Endothelial cell of umbilical vein (primary cell): ENCODE data around the gene JAKMIP3. TPM values are rescaled to one million over a fixed set of nuclear protein-coding genes. Genes with fewer than 3 reads are reported as not detected.

Source experiments
- BruUV-seq: library from RNA; stranded (reverse); fragments of 400-500 nt; replicated peaks from 2 replicates; lab custom pipeline; 2021; lab: Mats Ljungman, UMichigan
- CTCF ChIA-PET: fragments of 300-600, 350-600 bp; sonication (Branson Sonifier 250); formaldehyde crosslinking; loops from one replicate; lab custom pipeline; 2021; ENCODE audit warnings: antibody characterized with exemption, inconsistent platforms; lab: Charles Lee
- POLR2A ChIA-PET: fragments of 300-600, 350-600 bp; sonication (Branson Sonifier 250); formaldehyde crosslinking; loops from one replicate; lab custom pipeline; 2021; ENCODE audit warnings: antibody characterized with exemption, inconsistent platforms; lab: Charles Lee
- DNase-seq: peaks from one replicate; pipeline ENCODE4 v3.0.0-alpha.2; 2011; ENCODE audit warnings: low read depth, low spot score
- FAIRE-seq: peaks from 2 replicates; lab custom pipeline; 2011; peaks lifted over from hg19 to GRCh38; lab: Jason Lieb, UNC
- H2AFZ ChIP-seq: 2 replicates; pipeline ENCODE4 v1.6.0; 2012; ENCODE audit warnings: low read depth, low read length, control low read depth, inconsistent platforms
- H3K27ac ChIP-seq: 2 replicates; pipeline ENCODE4 v1.5.1; 2011; ENCODE audit warnings: low read depth, mild to moderate bottlenecking, control low read depth, low read length, moderate library complexity; ENCODE audit not compliant: insufficient read depth
- H3K27me3 ChIP-seq, 2 experiments: 2 replicates each; pipeline versions ENCODE4 v1.6.0 to v1.6.1; 2011; ENCODE audit warnings: low read length in 2 of 2, mixed read lengths in 1 of 2; ENCODE audit not compliant: control insufficient read depth in 2 of 2, insufficient read depth in 2 of 2
- H3K36me3 ChIP-seq, 2 experiments: 2 replicates in 1 of 2; 3 replicates in 1 of 2; pipeline ENCODE4 v1.5.1; 2011; ENCODE audit warnings: low read length in 2 of 2, mild to moderate bottlenecking in 1 of 2, moderate library complexity in 1 of 2; ENCODE audit not compliant: control insufficient read depth in 2 of 2, insufficient read depth in 2 of 2; ENCODE audit errors: extremely low read depth in 1 of 2
- H3K4me1 ChIP-seq: 3 replicates; pipeline ENCODE4 v1.5.1; 2011; ENCODE audit warnings: mild to moderate bottlenecking, low read length; ENCODE audit not compliant: control insufficient read depth, insufficient read depth; ENCODE audit errors: extremely low read depth
- H3K4me2 ChIP-seq: 2 replicates; pipeline ENCODE4 v1.6.1; 2011; ENCODE audit warnings: low read length, control low read depth, mixed read lengths; ENCODE audit not compliant: insufficient read depth
- H3K4me3 ChIP-seq, 3 experiments: fragments of 200-600 bp in 1 of 3; sonication (generic), shearing (Covaris generic) in 1 of 3; replicated peaks in 1 of 3; 2 replicates each; pipeline ENCODE4 v1.5.1; 2011 to 2016; ENCODE audit warnings: control low read depth in 3 of 3, low read length in 3 of 3, mild to moderate bottlenecking in 2 of 3, inconsistent platforms in 1 of 3, low read depth in 1 of 3, moderate library complexity in 1 of 3; ENCODE audit not compliant: insufficient read depth in 1 of 3
- H3K79me2 ChIP-seq: 2 replicates; pipeline ENCODE4 v1.6.0; 2012; ENCODE audit warnings: low read length, inconsistent platforms; ENCODE audit not compliant: control insufficient read depth, insufficient read depth
- H3K9ac ChIP-seq: replicated peaks from 2 replicates; pipeline ENCODE3; 2011; ENCODE audit warnings: low read length, control low read depth; ENCODE audit not compliant: insufficient read depth; ENCODE audit errors: extremely low read depth
- H3K9me1 ChIP-seq: replicated peaks from 3 replicates; pipeline ENCODE4 v1.6.0; 2011; ENCODE audit warnings: mild to moderate bottlenecking, low read length; ENCODE audit not compliant: control insufficient read depth, insufficient read depth; ENCODE audit errors: extremely low read depth
- H3K9me3 ChIP-seq: replicated peaks from 2 replicates; pipeline ENCODE4 v1.5.1; 2012; ENCODE audit warnings: low read length, inconsistent platforms; ENCODE audit not compliant: control insufficient read depth, insufficient read depth
- H4K20me1 ChIP-seq: replicated peaks from 2 replicates; pipeline ENCODE3; 2011; ENCODE audit warnings: mild to moderate bottlenecking, low read length; ENCODE audit not compliant: control insufficient read depth, insufficient read depth; ENCODE audit errors: extremely low read depth
- EZH2 ChIP-seq: IDR thresholded peaks from 2 replicates; pipeline ENCODE4 v1.6.1; 2012; ENCODE audit warnings: borderline replicate concordance, low read depth, mild to moderate bottlenecking, moderate library complexity, low read length, inconsistent platforms; ENCODE audit not compliant: severe bottlenecking
- FOS ChIP-seq: IDR thresholded peaks from 2 replicates; pipeline ENCODE4 v1.6.1; 2011; ENCODE audit warnings: mild to moderate bottlenecking, low read length, moderate library complexity, borderline replicate concordance; ENCODE audit not compliant: insufficient read depth
- GATA2 ChIP-seq: IDR thresholded peaks from 2 replicates; pipeline ENCODE4 v1.7.0; 2011; ENCODE audit warnings: low read depth, mild to moderate bottlenecking, moderate library complexity, mixed read lengths, low read length; ENCODE audit not compliant: insufficient read length, insufficient read depth
- JUN ChIP-seq: IDR thresholded peaks from 2 replicates; pipeline ENCODE4 v1.6.1; 2011; ENCODE audit warnings: borderline replicate concordance, low read depth; ENCODE audit not compliant: insufficient read length, insufficient read depth
- MYC ChIP-seq: IDR thresholded peaks from one replicate; pipeline ENCODE4 v1.6.1; 2011; ENCODE audit warnings: mild to moderate bottlenecking, low read depth, low read length
- POLR2A ChIP-seq: IDR thresholded peaks from 2 replicates; pipeline ENCODE4 v1.6.1; 2012; ENCODE audit warnings: low read depth, mild to moderate bottlenecking, control low read depth, low read length
- POLR2AphosphoS5 ChIP-seq: IDR thresholded peaks from 2 replicates; pipeline ENCODE4 v1.6.1; 2012; ENCODE audit warnings: low read depth, mild to moderate bottlenecking, control low read depth, low read length, moderate library complexity; ENCODE audit not compliant: insufficient read depth
- dilution Hi-C: fragments of 300-500 bp; cut with MboI; formaldehyde crosslinking; loops from one replicate; pipeline ENCODE4 v1.15.0; 2019; ENCODE audit warnings: low sequenced_read_pairs; ENCODE audit not compliant: extremely low pct_ligation_motif_present
- intact Hi-C: fragments of 100-400 bp; cut with micrococcal nuclease; formaldehyde crosslinking; loops from one replicate; pipeline ENCODE4 v1.10.0; 2022
- polyA plus RNA-seq, 4 experiments: library from polyadenylated mRNA; depleted of rRNA in 3 of 4; stranded (reverse) in 3 of 4; unstranded in 1 of 4; fragments of >200 nt; gene quantifications; 2 replicates each; pipeline versions ENCODE4 v1.2.1 to v1.2.3, GENCODE V29; 2011 to 2012; ENCODE audit warnings: missing spikeins in 1 of 4
- total RNA-seq: library from RNA; stranded (reverse); gene quantifications from 2 replicates; pipeline ENCODE4 v1.2.3, GENCODE V29; 2021
- TF ChIP-seq, protein P1 (sequence below), 2 donors: IDR thresholded peaks; 1 replicate in 1 of 2; 2 replicates in 1 of 2; pipeline ENCODE4 v1.5.1; 2011; ENCODE audit warnings: low read length in 2 of 2, mild to moderate bottlenecking in 2 of 2, moderate library complexity in 2 of 2, control low read depth in 1 of 2, inconsistent platforms in 1 of 2, low read depth in 1 of 2; ENCODE audit not compliant: insufficient read depth in 1 of 2; ENCODE audit errors: extremely low read depth in 1 of 2
- TF ChIP-seq, protein P2 (sequence below): IDR thresholded peaks from 2 replicates; pipeline ENCODE4 v1.6.1; 2011; ENCODE audit not compliant: insufficient read depth, insufficient read length

JAKMIP3 gene
- total and polyA plus RNA-seq, 2 donors (not counting 3 experiments of a cell fraction or from before 2014, with no cell fraction given) = 0.01 TPM; not detected in 1

DNA sequence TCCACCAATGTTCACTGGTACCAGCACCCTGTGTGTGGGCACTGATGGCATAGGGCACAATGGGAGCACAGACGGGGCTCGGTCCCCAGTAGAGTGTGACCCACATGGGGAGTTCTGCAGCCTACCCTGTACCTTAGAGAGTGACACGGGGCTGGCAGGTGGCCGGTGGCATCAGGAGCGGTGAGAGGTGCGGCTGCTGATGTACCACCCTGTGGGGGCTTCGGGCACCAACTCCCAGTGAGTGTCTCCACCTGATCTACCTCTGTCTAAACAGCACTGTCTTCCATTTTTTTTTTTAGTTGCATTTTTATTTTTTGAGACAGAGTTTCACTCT is 4.1 kb downstream of the JAKMIP3 start:
- H3K27me3 ChIP-seq = no peaks in the 10 kb centered on the region
- POLR2A ChIA-PET = no interaction called here
- no peak overlapping the region for H3K9ac ChIP-seq
- no peaks in the 10 kb centered on the region for H3K36me3 ChIP-seq
- no peaks in the 10 kb centered on the region for H3K79me2 ChIP-seq
- no peak overlapping the region for H3K27ac ChIP-seq
- DNase-seq (no peak), FAIRE-seq (no peak)
- BruUV-seq = no TSS peak
- CTCF ChIA-PET = no interaction called here
- H2AFZ ChIP-seq = no peak overlapping the region
- H3K4me2 ChIP-seq = no peak overlapping the region
- no peaks in the 10 kb centered on the region for H3K9me1 ChIP-seq
- H4K20me1 ChIP-seq = no peaks in the 10 kb centered on the region
- no peak overlapping the region for H3K4me3 ChIP-seq
- no peak for TF ChIP-seq EZH2
- TF ChIP-seq GATA2 = no peak
- TF ChIP-seq POLR2AphosphoS5 = no peak
- TF ChIP-seq, protein P1, sequence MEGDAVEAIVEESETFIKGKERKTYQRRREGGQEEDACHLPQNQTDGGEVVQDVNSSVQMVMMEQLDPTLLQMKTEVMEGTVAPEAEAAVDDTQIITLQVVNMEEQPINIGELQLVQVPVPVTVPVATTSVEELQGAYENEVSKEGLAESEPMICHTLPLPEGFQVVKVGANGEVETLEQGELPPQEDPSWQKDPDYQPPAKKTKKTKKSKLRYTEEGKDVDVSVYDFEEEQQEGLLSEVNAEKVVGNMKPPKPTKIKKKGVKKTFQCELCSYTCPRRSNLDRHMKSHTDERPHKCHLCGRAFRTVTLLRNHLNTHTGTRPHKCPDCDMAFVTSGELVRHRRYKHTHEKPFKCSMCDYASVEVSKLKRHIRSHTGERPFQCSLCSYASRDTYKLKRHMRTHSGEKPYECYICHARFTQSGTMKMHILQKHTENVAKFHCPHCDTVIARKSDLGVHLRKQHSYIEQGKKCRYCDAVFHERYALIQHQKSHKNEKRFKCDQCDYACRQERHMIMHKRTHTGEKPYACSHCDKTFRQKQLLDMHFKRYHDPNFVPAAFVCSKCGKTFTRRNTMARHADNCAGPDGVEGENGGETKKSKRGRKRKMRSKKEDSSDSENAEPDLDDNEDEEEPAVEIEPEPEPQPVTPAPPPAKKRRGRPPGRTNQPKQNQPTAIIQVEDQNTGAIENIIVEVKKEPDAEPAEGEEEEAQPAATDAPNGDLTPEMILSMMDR (IDR thresholded peaks at IDR 0.05; ENCODE audit: extremely low read depth in 1 of 2, insufficient read depth in 1 of 2, low read depth in 1 of 2, low read length in 2 of 2) = no peak
- TF ChIP-seq JUN = no peak
- no peak for TF ChIP-seq FOS
- TF ChIP-seq MYC = no peak
- no peak for TF ChIP-seq POLR2A
- TF ChIP-seq, protein P2, sequence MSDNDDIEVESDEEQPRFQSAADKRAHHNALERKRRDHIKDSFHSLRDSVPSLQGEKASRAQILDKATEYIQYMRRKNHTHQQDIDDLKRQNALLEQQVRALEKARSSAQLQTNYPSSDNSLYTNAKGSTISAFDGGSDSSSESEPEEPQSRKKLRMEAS = no peak
- H3K4me1 ChIP-seq = no peaks in the 10 kb centered on the region
- H3K9me3 ChIP-seq = no peaks in the 10 kb centered on the region
- dilution Hi-C loops (no loop called here), intact Hi-C loops (no loop called here)
